GM12892 (cell line): Measurements from ENCODE around the gene HOXA5.

Experiments
- POLR2A ChIP-seq: IDR thresholded peaks from 2 replicates; pipeline ENCODE4 v1.6.1; 2011; ENCODE audit warnings: low read depth, low read length, control low read depth
- TAF1 ChIP-seq: IDR thresholded peaks from 2 replicates; pipeline ENCODE4 v1.6.1; 2011; ENCODE audit warnings: low read depth, mild to moderate bottlenecking, control low read depth, low read length, borderline replicate concordance

DNA sequence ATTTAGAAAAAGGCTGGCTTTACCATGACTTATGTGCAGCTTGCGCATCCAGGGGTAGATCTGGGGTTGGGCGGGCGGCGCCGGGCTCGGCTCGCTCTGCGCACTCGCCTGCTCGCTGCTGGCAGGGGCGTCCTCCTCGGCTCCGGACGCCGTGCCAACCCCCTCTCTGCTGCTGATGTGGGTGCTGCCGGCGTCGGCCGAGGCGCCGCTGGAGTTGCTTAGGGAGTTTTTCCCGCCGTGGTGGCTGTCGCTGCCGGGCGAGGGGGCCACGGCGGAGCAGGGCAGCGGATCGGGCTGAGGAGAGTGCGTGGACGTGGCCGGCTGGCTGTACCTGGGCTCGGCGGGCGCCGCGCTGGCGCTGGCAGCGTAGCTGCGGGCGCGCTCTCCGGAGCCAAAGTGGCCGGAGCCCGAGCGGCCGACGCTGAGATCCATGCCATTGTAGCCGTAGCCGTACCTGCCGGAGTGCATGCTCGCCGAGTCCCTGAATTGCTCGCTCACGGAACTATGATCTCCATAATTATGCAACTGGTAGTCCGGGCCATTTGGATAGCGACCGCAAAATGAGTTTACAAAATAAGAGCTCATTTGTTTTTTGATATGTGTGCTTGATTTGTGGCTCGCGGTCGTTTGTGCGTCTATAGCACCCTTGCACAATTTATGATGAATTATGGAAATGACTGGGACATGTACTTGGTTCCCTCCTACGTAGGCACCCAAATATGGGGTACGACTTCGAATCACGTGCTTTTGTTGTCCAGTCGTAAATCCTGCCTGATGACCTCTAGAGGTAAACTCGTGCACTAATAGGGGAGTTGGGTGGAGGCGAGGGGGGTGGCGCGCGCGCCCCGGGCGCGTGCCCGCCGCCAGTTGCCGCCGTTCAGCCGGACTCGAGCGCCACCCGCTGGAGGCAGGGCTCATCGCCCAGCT is at the start of gene HOXA5:
- TF ChIP-seq POLR2A (no peak), TAF1 (no peak)
